SU-DHL-6 (cell line): Measurements from ENCODE around the gene OR1K1.

Source experiments
- H2AFZ ChIP-seq: fragments of 200-600 bp; sonication (generic); 2 replicates; pipeline ENCODE4 v1.6.1; 2014; ENCODE audit warnings: low read depth, mild to moderate bottlenecking, moderate library complexity, mixed read lengths, antibody characterized with exemption, low read length; ENCODE audit not compliant: severe bottlenecking
- H3F3A ChIP-seq: fragments of 200-600 bp; shearing (Covaris generic); 2 replicates; pipeline ENCODE4 v1.6.0; 2016; ENCODE audit warnings: antibody characterized with exemption, mild to moderate bottlenecking; ENCODE audit not compliant: insufficient read depth
- H3K27ac ChIP-seq: fragments of 200-600 bp; sonication (generic); 2 replicates; pipeline ENCODE4 v1.5.1; 2016; ENCODE audit warnings: low read depth, mild to moderate bottlenecking, low read length, moderate library complexity, mixed read lengths
- H3K27me3 ChIP-seq: fragments of 200-600 bp; sonication (generic), shearing (Covaris generic); 2 replicates; pipeline ENCODE4 v1.6.0; 2014; ENCODE audit warnings: mild to moderate bottlenecking, low read length
- H3K36me3 ChIP-seq: fragments of 200-600 bp; sonication (generic); 2 replicates; pipeline ENCODE4 v1.6.1; 2014; ENCODE audit warnings: mild to moderate bottlenecking, low read length, mixed read lengths
- H3K4me2 ChIP-seq: fragments of 300-600, 200-600 bp; shearing (Covaris generic), sonication (generic); 2 replicates; pipeline ENCODE4 v1.6.0; 2014; ENCODE audit warnings: low read length, low read depth, mild to moderate bottlenecking; ENCODE audit not compliant: poor library complexity, severe bottlenecking
- H3K4me3 ChIP-seq: fragments of 200-600 bp; sonication (generic); 2 replicates; pipeline ENCODE4 v1.5.1; 2014; ENCODE audit warnings: antibody characterized with exemption, low read length, mild to moderate bottlenecking, mixed read lengths; ENCODE audit not compliant: insufficient read depth, poor library complexity, severe bottlenecking
- H3K79me2 ChIP-seq: fragments of 200-600 bp; sonication (generic); 2 replicates; pipeline ENCODE4 v1.6.1; 2014; ENCODE audit warnings: mild to moderate bottlenecking, low read length, moderate library complexity; ENCODE audit not compliant: insufficient read depth
- H3K9ac ChIP-seq: fragments of 200-600 bp; sonication (generic); 2 replicates; pipeline ENCODE4 v1.7.0; 2014; ENCODE audit warnings: mild to moderate bottlenecking, low read length
- H3K9me2 ChIP-seq: fragments of 200-600 bp; sonication (generic); replicated peaks from 2 replicates; pipeline ENCODE4 v1.6.1; 2014; ENCODE audit warnings: low read length; ENCODE audit not compliant: insufficient read depth
- H3K9me3 ChIP-seq: fragments of 200-600 bp; sonication (generic); 2 replicates; pipeline ENCODE4 v1.6.1; 2014; ENCODE audit warnings: low read length, mixed read lengths; ENCODE audit not compliant: insufficient read depth
- H4K20me1 ChIP-seq: fragments of 200-600 bp; sonication (generic); 2 replicates; pipeline ENCODE4 v1.6.1; 2014; ENCODE audit warnings: low read depth, mild to moderate bottlenecking, antibody characterized with exemption, low read length, moderate library complexity, mixed read lengths
- CTCF ChIP-seq: fragments of 200-600 bp; sonication (generic); IDR thresholded peaks from one replicate; pipeline ENCODE4 v1.5.1; 2017; ENCODE audit warnings: antibody characterized with exemption, mild to moderate bottlenecking, low read length, moderate library complexity; ENCODE audit not compliant: insufficient read depth, poor library complexity, severe bottlenecking
- EZH2phosphoT487 ChIP-seq: fragments of 200-600 bp; sonication (generic), shearing (Covaris generic); conservative IDR thresholded peaks from 2 replicates; pipeline ENCODE4 v1.6.1; 2018; ENCODE audit warnings: mild to moderate bottlenecking, antibody characterized with exemption, low read length, moderate library complexity, mixed read lengths

The OR1K1 gene

GRCh38 chr9:122821278-122821943 lies 21.5 kb downstream of the OR1K1 start:
- Histone ChIP-seq H3K9me3 (no peaks in the 10 kb centered on the region), H3K4me3 (no peak overlapping the region), H4K20me1 (no peaks in the 10 kb centered on the region), H3K27ac (no peak overlapping the region), H3K9ac (no peak overlapping the region), H3K9me2 (no peaks in the 10 kb centered on the region), H3K4me2 (no peak overlapping the region), H3K27me3 (no peaks in the 10 kb centered on the region), H3F3A (no peaks in the 10 kb centered on the region), H3K79me2 (peaks cover 17% of the 10 kb centered on the region), H2AFZ (no peak overlapping the region), H3K36me3 (peaks cover 14% of the 10 kb centered on the region; the same call in 1 of the 2 replicates)
- no peak for TF ChIP-seq EZH2phosphoT487
- no peak for TF ChIP-seq CTCF

- H3K27ac ChIP-seq, result no peak overlapping the region
- H3K27me3 ChIP-seq, result no peaks in the 10 kb centered on the region
- H3K9me3 ChIP-seq, result no peaks in the 10 kb centered on the region
- no peak overlapping the region for H3K4me2 ChIP-seq
- no peaks in the 10 kb centered on the region for H4K20me1 ChIP-seq
- no peak overlapping the region for H2AFZ ChIP-seq
- peaks cover 23% of the 10 kb centered on the region for H3K79me2 ChIP-seq
- no peak overlapping the region for H3K9ac ChIP-seq
- no peaks in the 10 kb centered on the region for H3F3A ChIP-seq
- H3K9me2 ChIP-seq, result no peaks in the 10 kb centered on the region
- no peak overlapping the region for H3K4me3 ChIP-seq
- peaks cover 14% of the 10 kb centered on the region; the same call in 1 of the 2 replicates for H3K36me3 ChIP-seq
- no peak for TF ChIP-seq CTCF
- no peak for TF ChIP-seq EZH2phosphoT487
Observed at GRCh38 chr9:122822056-122822455, 22.1 kb downstream of the OR1K1 start.

- Histone ChIP-seq H3K79me2 (peaks cover 32% of the 10 kb centered on the region), H3K36me3 (peaks cover 14% of the 10 kb centered on the region; the same call in 1 of the 2 replicates), H3K4me3 (no peak overlapping the region), H3K4me2 (no peak overlapping the region), H3K9ac (no peak overlapping the region), H3F3A (no peaks in the 10 kb centered on the region), H3K27me3 (no peaks in the 10 kb centered on the region), H3K27ac (no peak overlapping the region), H3K9me2 (no peaks in the 10 kb centered on the region), H3K9me3 (no peaks in the 10 kb centered on the region), H4K20me1 (no peaks in the 10 kb centered on the region), H2AFZ (no peak overlapping the region)
- TF ChIP-seq EZH2phosphoT487, result no peak
- no peak for TF ChIP-seq CTCF
Observed at GRCh38 chr9:122822938-122823337, 23.0 kb downstream of the OR1K1 start.
